Ishikawa (cell line): ENCODE results near the gene ALG1.

Experiments used
- CEBPB ChIP-seq: IDR thresholded peaks from 2 replicates; pipeline ENCODE4 v1.6.1; 2012
- CREB1 ChIP-seq: IDR thresholded peaks from 2 replicates; pipeline ENCODE4 v1.6.1; 2012; ENCODE audit warnings: low read depth
- EGR1 ChIP-seq: IDR thresholded peaks from 2 replicates; pipeline ENCODE4 v1.6.1; 2012
- EP300 ChIP-seq: IDR thresholded peaks from 2 replicates; pipeline ENCODE4 v1.6.1; 2012; ENCODE audit warnings: borderline replicate concordance
- FOXM1 ChIP-seq: IDR thresholded peaks from 2 replicates; pipeline ENCODE4 v1.6.1; 2012; ENCODE audit warnings: low read depth, borderline replicate concordance
- NFIC ChIP-seq: IDR thresholded peaks from 2 replicates; pipeline ENCODE4 v1.6.1; 2012
- RAD21 ChIP-seq: IDR thresholded peaks from 2 replicates; pipeline ENCODE4 v1.6.1; 2012; ENCODE audit warnings: low read depth
- TAF1 ChIP-seq: IDR thresholded peaks from 2 replicates; pipeline ENCODE4 v1.6.1; 2012; ENCODE audit warnings: low read depth, mild to moderate bottlenecking
- TCF12 ChIP-seq: IDR thresholded peaks from 2 replicates; pipeline ENCODE4 v1.6.1; 2012; ENCODE audit warnings: low read depth
- TEAD4 ChIP-seq: IDR thresholded peaks from 2 replicates; pipeline ENCODE4 v1.6.1; 2012
- YY1 ChIP-seq: IDR thresholded peaks from 2 replicates; pipeline ENCODE4 v1.6.1; 2012; ENCODE audit warnings: low read depth
- ZBTB7A ChIP-seq: IDR thresholded peaks from 2 replicates; pipeline ENCODE4 v1.6.1; 2012; ENCODE audit warnings: low read depth
- TF ChIP-seq, protein P1 (sequence below): IDR thresholded peaks from 2 replicates; pipeline ENCODE4 v1.6.1; 2012
- TF ChIP-seq, protein P2 (sequence below): IDR thresholded peaks from 2 replicates; pipeline ENCODE4 v1.6.1; 2012; ENCODE audit warnings: low read depth, mild to moderate bottlenecking
- TF ChIP-seq, protein P3 (sequence below): IDR thresholded peaks from 2 replicates; pipeline ENCODE4 v1.6.1; 2012

The ALG1 gene

DNA sequence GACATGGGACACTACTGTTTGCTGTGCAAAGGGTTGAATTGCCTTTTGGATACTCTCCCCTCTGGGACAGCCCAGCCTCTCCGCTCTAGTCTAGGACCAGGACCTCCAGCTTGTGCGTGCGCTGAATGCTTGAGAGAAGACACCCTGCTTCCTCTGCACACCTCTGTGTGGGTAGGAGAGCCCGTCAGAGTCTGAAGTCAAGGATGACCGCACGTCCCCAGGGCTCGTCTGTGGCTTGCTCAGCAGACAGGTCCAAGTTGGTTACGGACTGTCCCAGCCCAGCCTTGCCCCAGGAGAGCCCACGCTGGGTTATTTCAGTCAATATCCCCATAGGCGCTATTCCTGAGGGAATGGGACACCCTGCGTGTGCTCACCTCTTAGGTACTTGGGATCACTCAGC lies 9.6 kb upstream of the ALG1 start:
- no peak for TF ChIP-seq TCF12
- no peak for TF ChIP-seq NFIC
- no peak for TF ChIP-seq CREB1
- no peak for TF ChIP-seq TAF1
- no peak for TF ChIP-seq TEAD4
- no peak for TF ChIP-seq EP300

DNA sequence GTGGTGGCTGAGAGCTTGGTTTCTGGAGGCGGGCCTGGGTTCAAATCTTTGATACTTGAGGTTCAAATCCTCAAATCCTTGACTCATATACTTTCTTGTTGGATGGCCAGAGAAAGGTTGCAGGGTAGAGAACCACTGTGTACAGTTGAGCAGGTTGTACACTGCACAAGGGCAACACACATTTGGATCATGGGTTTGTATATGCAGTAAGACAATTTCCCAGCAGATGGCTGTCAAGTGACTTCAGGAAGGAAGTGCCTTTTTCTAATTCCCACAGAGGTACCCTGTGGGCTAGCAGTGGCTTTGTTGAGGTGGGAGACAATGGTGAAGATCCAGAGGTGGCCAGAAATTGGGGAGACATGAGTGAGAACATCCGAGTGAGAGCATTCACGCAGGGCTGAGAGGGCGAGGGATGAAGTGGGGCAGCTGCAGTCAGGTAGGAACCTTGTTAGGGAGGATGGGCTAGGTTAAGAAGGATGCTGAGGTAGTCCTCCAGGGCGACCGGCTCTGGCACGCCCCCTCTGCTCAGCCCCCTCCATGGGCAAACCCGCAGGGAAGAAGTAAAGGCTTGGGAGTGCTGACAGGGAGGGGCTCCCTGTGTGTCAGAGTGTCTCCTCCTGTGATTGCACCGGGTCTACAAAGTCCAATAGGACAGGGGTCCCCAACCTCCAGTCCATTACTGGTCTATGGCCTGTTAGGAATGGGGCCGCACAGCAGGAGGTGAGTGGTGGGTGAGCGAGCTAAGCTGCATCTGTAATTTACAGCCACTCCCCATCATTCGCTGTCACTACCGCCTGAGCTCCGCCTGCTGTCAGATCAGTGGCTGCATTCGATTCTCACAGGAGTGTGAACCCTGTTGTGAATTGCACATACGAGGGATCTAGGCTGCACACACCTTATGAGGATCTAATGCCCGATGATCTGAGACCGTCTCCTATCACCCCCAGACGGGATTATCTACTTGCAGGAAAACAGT lies 8.6 kb upstream of the ALG1 start:
- TF ChIP-seq NFIC (no peak), TEAD4 (no peak), EGR1 (no peak), EP300 (no peak), FOXM1 (no peak), CREB1 (no peak), ZBTB7A (no peak), CEBPB (no peak), RAD21 (no peak; the same call in 1 of the 2 replicates), YY1 (no peak)
- TF ChIP-seq, protein P1, sequence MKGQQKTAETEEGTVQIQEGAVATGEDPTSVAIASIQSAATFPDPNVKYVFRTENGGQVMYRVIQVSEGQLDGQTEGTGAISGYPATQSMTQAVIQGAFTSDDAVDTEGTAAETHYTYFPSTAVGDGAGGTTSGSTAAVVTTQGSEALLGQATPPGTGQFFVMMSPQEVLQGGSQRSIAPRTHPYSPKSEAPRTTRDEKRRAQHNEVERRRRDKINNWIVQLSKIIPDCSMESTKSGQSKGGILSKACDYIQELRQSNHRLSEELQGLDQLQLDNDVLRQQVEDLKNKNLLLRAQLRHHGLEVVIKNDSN = no peak
- TF ChIP-seq, protein P2, sequence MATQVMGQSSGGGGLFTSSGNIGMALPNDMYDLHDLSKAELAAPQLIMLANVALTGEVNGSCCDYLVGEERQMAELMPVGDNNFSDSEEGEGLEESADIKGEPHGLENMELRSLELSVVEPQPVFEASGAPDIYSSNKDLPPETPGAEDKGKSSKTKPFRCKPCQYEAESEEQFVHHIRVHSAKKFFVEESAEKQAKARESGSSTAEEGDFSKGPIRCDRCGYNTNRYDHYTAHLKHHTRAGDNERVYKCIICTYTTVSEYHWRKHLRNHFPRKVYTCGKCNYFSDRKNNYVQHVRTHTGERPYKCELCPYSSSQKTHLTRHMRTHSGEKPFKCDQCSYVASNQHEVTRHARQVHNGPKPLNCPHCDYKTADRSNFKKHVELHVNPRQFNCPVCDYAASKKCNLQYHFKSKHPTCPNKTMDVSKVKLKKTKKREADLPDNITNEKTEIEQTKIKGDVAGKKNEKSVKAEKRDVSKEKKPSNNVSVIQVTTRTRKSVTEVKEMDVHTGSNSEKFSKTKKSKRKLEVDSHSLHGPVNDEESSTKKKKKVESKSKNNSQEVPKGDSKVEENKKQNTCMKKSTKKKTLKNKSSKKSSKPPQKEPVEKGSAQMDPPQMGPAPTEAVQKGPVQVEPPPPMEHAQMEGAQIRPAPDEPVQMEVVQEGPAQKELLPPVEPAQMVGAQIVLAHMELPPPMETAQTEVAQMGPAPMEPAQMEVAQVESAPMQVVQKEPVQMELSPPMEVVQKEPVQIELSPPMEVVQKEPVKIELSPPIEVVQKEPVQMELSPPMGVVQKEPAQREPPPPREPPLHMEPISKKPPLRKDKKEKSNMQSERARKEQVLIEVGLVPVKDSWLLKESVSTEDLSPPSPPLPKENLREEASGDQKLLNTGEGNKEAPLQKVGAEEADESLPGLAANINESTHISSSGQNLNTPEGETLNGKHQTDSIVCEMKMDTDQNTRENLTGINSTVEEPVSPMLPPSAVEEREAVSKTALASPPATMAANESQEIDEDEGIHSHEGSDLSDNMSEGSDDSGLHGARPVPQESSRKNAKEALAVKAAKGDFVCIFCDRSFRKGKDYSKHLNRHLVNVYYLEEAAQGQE = no peak

DNA sequence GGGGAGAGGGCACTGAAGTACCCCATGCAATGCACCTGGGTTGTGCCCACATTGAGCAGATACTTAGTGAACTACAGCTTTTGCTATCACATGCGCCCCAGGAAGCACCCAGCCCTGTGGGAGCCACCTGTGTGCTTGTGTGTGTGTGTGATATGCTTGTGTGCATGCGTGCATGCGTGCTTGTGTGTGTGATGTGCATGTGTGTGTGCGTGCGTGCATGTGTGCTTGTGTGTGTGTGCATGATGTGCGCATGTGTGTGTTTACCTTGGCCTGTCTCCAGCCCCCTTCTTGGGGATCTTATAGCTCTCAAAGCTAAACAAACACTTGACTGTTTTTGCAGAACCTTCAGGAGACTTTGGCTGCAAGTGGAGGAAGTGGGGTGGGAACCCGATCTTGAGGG lies 6.7 kb upstream of the ALG1 start:
- no peak for TF ChIP-seq TCF12
- no peak for TF ChIP-seq YY1
- no peak for TF ChIP-seq CREB1
- TF ChIP-seq, protein P1 = no peak
- TF ChIP-seq, protein P3, sequence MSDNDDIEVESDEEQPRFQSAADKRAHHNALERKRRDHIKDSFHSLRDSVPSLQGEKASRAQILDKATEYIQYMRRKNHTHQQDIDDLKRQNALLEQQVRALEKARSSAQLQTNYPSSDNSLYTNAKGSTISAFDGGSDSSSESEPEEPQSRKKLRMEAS = no peak
- no peak for TF ChIP-seq FOXM1
- no peak for TF ChIP-seq TAF1
- TF ChIP-seq CEBPB = no peak
- TF ChIP-seq EGR1 = no peak
- TF ChIP-seq NFIC = no peak
- no peak for TF ChIP-seq EP300
- TF ChIP-seq RAD21 = no peak
- TF ChIP-seq TEAD4 = no peak
- no peak for TF ChIP-seq ZBTB7A
- TF ChIP-seq, protein P2 = no peak

DNA sequence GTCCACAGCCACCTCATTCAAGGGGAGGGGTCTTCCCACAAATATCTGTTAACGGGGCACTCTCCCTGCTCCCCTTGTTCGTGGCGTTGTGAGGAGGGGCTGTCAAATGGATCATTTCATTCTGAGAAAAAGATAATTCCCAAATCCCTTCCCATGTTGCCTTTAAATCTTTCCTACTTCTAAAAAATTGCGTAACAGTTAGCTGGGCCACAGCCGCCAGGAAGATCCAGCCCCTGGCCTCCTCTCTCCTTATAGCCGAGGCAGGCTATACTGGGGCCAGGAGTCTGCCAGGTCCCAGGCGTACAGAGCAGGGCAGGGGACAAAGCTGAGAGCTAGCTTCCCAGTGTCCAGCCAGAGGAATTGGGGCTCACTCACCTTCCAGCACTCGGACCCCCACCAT lies 6.3 kb upstream of the ALG1 start:
- peak; percentile 49; the same call in 1 of the 2 replicates for TF ChIP-seq CEBPB
- no peak for TF ChIP-seq RAD21

DNA sequence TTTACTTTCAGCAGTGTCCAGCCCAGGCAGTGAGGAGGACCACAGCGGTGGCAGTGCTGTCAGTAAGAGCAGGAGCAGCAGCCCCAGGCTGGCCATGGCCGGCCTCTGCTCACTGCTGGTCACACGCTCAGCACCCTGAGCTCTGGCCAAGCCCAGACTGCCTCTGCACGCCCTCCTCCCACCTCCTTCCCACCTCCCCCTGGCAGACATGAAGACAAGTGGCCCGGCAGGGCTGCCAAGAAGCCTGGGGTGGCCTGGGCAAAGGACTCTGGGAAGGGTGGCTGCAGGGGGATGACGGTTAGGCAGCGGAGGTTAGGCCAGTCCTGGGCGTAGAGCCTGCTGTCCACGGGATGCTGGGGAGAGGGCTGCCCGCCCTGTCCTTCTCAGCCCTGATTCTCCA lies 5.8 kb upstream of the ALG1 start, which contains the start of gene C16orf89:
Gene C16orf89, minus strand, starts transcription at position 144 of the 400 bp plus-strand sequence. Its CDS starts 48 bp downstream, at position 96.
- TF ChIP-seq CEBPB (no peak), TEAD4 (no peak), EGR1 (no peak), RAD21 (no peak), TAF1 (no peak), EP300 (no peak), ZBTB7A (no peak), FOXM1 (no peak), TCF12 (no peak), YY1 (no peak), NFIC (no peak), CREB1 (no peak)
- TF ChIP-seq, protein P3 = no peak
- TF ChIP-seq, protein P2 = no peak
- TF ChIP-seq, protein P1 = no peak
